IPS-20b (cell line): ENCODE measurements around the gene ARMC9.

ENCODE experiments used
- H3K27ac ChIP-seq: one replicate; pipeline ENCODE4 v1.5.1; 2013; ENCODE audit warnings: low read length
- H3K27me3 ChIP-seq: 2 replicates; pipeline ENCODE4 v1.6.1; 2013; ENCODE audit warnings: mild to moderate bottlenecking, low read length, inconsistent platforms; ENCODE audit not compliant: insufficient read depth
- H3K36me3 ChIP-seq: 2 replicates; pipeline ENCODE4 v1.6.1; 2013; ENCODE audit warnings: low read depth, mild to moderate bottlenecking, inconsistent platforms, low read length, moderate library complexity; ENCODE audit not compliant: insufficient read depth
- H3K4me1 ChIP-seq: 2 replicates; pipeline ENCODE4 v1.6.1; 2013; ENCODE audit warnings: mild to moderate bottlenecking, control low read depth, inconsistent platforms, low read length, moderate library complexity; ENCODE audit not compliant: insufficient read depth
- H3K4me3 ChIP-seq: 2 replicates; pipeline ENCODE4 v1.5.1; 2013; ENCODE audit warnings: mild to moderate bottlenecking, low read length, inconsistent platforms
- H3K9ac ChIP-seq: 2 replicates; pipeline ENCODE4 v1.6.1; 2013; ENCODE audit warnings: low read depth, mild to moderate bottlenecking, inconsistent platforms, low read length, moderate library complexity
- H3K9me3 ChIP-seq: 2 replicates; pipeline ENCODE4 v1.6.1; 2013; ENCODE audit warnings: mild to moderate bottlenecking, low read depth, low read length, inconsistent platforms; ENCODE audit not compliant: insufficient read depth

ARMC9 gene

DNA sequence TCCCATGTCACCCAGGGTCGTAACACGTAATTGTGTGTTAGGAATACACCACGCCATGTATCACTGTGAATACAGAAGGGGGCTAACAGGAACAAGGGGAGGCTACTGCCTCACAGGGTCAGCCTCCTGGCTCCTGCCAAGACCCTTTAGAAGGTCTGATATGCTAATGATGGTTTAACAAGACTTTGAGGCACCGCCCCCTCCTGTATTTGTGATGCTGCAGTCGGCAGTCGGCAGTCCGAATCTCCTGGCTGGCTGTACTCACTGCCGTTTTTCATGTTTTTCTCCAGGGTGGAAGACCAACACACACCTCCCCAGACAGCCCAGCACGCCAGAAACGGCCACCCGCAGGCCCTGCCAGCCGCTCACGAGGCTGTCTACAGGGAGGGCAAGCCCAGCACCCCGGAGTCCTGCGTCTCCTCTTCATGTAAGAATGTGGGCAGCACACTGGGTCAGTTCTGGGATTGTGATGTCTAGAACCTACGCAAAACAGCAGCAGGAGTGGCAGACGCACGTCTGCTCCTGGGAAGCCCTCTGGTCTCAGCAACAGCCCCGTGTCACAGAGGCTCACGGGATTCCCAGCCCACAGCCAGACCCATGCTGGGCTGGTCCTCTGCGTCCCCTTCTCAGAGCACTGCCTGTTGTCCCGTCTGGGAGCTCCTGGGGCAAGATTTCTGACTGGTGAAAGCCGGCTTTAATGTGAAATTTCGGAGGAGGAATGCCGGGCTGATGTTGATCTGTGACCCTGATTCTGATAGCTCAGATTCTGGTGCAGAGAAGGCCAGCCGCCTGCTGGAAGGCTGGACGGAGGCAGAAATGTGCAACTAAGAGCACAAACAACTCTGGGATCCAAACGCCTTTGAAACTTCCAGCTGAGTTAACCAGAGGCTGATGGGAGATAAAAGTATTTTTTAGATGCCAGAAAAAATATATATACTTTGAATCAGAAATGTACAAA, 157.4 kb downstream of the ARMC9 start:
- Histone ChIP-seq H3K4me3 (no peak overlapping the region), H3K9ac (peak overlapping the region; percentile 53), H3K27ac (no peak overlapping the region)

DNA sequence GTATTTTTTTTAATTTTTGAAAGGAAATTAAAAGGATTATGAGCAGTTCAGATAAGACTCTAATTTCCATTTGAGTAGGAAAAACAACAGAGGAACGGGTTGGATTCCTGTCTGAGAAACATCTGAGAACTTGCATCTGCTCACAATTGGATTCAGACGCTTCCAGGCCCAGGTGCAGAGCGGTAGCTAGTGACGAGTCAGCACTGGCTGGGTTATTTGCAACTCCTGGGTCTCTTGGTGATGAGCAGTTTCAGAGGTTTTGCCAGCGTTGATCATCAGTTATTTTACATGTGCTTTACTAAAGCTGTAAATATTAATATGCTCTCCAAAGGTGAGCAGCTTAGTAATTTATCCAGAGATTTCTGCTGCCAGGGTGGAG, 158.0 kb downstream of the ARMC9 start:
- no peaks in the 10 kb centered on the region for H3K36me3 ChIP-seq
- H3K27me3 ChIP-seq: no peaks in the 10 kb centered on the region
- no peak overlapping the region for H3K4me3 ChIP-seq
- H3K9me3 ChIP-seq: no peaks in the 10 kb centered on the region
- H3K9ac ChIP-seq: no peak overlapping the region
- H3K27ac ChIP-seq: no peak overlapping the region
- peaks cover 12% of the 10 kb centered on the region; the same call in 1 of the 2 replicates for H3K4me1 ChIP-seq

More for the DNA sequence above, 157.4 kb downstream of the ARMC9 start:
- H3K27me3 ChIP-seq: no peaks in the 10 kb centered on the region
- no peaks in the 10 kb centered on the region for H3K9me3 ChIP-seq
- H3K4me1 ChIP-seq: peaks cover 12% of the 10 kb centered on the region; the same call in 1 of the 2 replicates
- H3K36me3 ChIP-seq: no peaks in the 10 kb centered on the region

DNA sequence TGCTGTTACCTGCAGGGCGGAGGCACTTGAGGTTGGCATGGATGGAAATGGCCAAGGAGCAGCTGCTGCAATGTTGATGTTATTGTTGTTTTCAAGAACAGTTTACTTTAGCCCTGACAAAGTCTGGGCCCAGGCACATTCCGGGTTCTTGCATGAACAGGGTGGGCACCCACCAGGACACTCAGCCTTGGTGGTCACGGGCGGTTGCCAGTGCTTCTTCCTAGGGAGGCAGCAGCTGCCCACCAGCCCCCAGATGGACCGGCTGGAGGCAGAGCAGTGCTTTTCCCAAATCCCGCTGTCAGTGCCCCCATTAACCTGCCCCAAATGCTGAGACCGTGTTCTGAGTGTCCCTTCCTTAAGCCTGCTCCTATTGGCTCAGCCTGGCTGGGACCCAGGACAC, 158.6 kb downstream of the ARMC9 start:
- Histone ChIP-seq H3K4me3 (no peak overlapping the region), H3K36me3 (no peaks in the 10 kb centered on the region), H3K4me1 (peaks cover 14% of the 10 kb centered on the region; the same call in 1 of the 2 replicates), H3K9me3 (no peaks in the 10 kb centered on the region), H3K9ac (no peak overlapping the region), H3K27ac (no peak overlapping the region), H3K27me3 (no peaks in the 10 kb centered on the region)

DNA sequence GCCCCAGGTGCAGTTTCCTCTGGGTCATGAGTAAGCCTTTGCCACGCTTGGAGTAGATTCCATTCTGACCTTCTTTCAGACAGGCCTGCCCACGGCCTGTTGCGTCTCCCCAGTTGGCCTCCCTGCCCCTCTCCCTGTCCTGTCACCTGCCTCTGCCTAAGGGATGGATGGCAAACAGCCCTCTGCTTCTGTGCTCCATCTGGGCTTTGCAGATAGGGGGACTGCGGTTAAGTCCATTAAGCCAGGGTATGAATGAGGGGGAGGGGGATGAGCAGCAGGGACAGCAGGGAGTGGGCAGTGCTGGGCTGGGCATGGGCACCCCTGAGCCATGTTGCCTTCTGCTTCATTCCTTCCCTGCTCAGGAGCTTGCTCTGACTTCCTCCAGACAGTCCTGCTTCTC, 159.5 kb downstream of the ARMC9 start:
- Histone ChIP-seq H3K27me3 (no peaks in the 10 kb centered on the region), H3K27ac (no peak overlapping the region), H3K4me1 (peaks cover 16% of the 10 kb centered on the region; the same call in 1 of the 2 replicates), H3K9ac (no peak overlapping the region), H3K9me3 (no peaks in the 10 kb centered on the region), H3K4me3 (no peak overlapping the region), H3K36me3 (no peaks in the 10 kb centered on the region)

DNA sequence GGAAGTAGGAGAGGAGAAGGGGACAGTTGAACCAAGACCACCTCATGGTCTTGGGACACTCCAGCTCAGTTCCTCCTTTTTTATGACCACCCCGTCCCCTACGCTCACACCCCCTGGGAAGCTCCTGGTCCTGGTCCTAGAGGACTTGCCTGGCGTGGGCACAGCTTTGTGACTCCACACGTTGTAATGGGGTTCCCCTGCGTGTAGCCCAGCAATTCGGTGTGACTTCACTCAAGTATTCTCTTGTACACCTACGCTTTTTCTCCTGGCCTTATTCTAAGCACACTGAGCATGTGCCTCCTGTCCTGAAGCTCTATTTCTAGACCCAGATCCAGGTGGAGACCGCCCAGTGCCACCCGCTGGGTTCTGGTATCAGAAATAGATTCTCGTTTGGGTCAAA, 161.0 kb downstream of the ARMC9 start:
- no peaks in the 10 kb centered on the region for H3K36me3 ChIP-seq
- H3K4me3 ChIP-seq: no peak overlapping the region
- no peak overlapping the region for H3K27ac ChIP-seq
- no peaks in the 10 kb centered on the region for H3K9me3 ChIP-seq
- H3K4me1 ChIP-seq: peaks cover 16% of the 10 kb centered on the region; the same call in 1 of the 2 replicates
- no peaks in the 10 kb centered on the region for H3K27me3 ChIP-seq
- no peak overlapping the region for H3K9ac ChIP-seq

DNA sequence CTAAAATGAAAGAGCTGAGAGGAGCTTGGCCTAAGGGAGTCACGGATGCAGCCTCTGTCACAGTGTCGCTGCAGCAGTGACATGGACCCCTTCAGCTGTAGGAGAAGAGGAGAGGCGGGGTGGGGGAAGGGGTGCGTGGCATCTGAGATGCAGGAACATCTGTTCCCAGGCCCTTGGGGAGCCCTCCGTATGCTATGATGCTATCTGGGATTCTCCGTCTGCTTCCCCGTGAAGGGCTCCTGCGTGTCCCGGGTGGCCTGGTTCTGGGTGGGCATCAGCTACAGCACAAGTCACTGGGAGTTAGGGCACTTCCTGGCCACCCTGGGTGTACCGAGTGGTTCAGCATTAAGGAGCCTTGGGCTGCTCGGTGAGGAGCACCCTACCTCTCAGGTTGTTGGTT, 161.5 kb downstream of the ARMC9 start:
- peaks cover 16% of the 10 kb centered on the region; the same call in 1 of the 2 replicates for H3K4me1 ChIP-seq

DNA sequence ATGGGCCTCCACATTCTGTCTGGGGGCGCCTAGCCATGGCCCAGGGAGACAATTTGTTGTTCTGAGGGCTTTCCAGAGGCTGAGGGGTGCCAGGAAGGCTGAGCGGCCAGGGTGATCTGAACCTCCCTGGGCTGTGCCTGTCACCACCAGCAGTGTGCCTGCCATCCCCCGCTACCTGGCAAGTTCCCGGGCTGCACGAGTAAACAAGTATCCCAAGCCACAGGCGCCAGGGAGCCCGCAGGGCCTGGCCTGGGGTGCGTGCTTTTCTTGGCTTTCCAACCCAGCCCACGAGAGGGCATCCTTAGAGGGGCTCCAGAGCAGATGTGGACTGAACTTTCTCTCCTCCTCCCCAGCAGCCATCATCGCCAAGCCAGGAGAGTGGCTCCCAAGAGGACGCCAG, 162.0 kb downstream of the ARMC9 start:
- Histone ChIP-seq H3K9ac (no peak overlapping the region), H3K27me3 (no peaks in the 10 kb centered on the region), H3K4me1 (peaks cover 19% of the 10 kb centered on the region; the same call in 1 of the 2 replicates), H3K4me3 (no peak overlapping the region), H3K27ac (no peak overlapping the region), H3K36me3 (no peaks in the 10 kb centered on the region), H3K9me3 (no peaks in the 10 kb centered on the region)

More for the DNA sequence above, 161.5 kb downstream of the ARMC9 start:
- H3K36me3 ChIP-seq: no peaks in the 10 kb centered on the region
- no peaks in the 10 kb centered on the region for H3K9me3 ChIP-seq
- H3K9ac ChIP-seq: no peak overlapping the region
- no peaks in the 10 kb centered on the region for H3K27me3 ChIP-seq
- H3K27ac ChIP-seq: no peak overlapping the region
- no peak overlapping the region for H3K4me3 ChIP-seq

DNA sequence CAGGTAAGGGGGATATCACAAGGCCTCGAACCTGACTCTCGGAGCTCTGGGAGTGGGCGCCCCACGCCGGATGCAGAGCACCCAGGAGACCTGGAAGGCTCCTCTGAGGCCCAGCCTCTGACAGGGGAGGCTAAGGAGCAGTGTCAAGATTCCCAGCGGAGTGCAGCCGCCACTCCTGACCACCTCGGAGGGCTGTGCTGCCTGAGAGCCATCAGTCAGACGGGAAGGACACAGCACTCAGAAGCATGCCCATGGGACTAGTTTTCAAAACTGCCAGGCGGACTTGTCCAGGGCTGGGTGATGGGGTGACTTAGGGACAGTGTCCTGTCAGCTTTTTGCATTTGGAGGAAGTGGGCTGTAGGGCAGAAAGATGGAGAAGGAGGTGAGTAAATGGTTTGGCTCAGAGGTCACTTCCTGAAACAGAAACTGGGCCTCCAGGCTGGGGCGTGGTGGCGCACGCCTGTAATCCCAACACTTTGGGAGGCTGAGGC, 162.5 kb downstream of the ARMC9 start:
- peaks cover 15% of the 10 kb centered on the region; the same call in 1 of the 2 replicates for H3K4me1 ChIP-seq
- H3K9me3 ChIP-seq: no peaks in the 10 kb centered on the region
- H3K27me3 ChIP-seq: no peaks in the 10 kb centered on the region
- no peak overlapping the region for H3K9ac ChIP-seq
- no peak overlapping the region for H3K27ac ChIP-seq
- no peaks in the 10 kb centered on the region for H3K36me3 ChIP-seq
- H3K4me3 ChIP-seq: no peak overlapping the region

DNA sequence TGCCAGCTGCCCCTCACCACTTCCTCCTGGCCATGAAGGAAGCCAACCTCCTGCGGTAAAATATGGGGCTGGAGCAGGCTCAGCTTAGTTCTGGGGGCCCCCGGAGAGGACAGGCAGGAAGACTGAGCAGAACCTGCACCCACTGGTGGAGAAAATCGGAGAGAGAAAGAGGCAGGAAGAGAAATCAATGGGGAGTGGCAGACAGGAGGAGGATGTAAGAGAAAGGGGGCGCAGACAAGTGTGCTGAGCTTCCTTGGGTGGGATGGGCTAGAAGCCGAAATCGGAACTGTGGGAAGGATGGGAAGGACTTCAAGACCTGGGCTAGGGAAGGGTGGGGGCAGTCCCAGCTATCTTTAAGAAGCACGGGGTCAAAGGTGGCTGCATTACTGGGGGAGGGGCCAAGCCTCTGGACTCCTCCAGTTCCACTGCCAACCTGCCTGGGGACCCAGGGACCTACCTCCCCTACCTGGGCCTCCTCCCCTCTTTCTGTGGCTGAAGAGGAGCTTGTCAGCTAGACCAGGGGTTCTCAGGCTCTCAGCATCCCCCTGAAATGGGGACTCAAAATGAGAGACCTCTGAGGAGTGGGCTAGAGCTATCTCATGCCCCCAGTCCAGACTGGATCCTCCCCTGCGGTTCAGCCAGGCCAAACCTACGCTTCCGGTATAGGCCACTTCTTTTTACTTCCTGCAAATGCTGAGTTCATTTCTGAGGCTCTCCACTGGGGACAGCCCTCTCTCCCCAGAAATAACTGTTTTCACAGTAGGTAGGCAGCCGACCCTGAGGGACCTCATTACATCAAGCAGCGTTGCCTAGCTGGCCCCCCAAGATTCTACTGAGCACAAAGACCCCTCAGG, 163.5 kb downstream of the ARMC9 start:
- H3K27me3 ChIP-seq: no peaks in the 10 kb centered on the region
- no peak overlapping the region for H3K4me3 ChIP-seq

DNA sequence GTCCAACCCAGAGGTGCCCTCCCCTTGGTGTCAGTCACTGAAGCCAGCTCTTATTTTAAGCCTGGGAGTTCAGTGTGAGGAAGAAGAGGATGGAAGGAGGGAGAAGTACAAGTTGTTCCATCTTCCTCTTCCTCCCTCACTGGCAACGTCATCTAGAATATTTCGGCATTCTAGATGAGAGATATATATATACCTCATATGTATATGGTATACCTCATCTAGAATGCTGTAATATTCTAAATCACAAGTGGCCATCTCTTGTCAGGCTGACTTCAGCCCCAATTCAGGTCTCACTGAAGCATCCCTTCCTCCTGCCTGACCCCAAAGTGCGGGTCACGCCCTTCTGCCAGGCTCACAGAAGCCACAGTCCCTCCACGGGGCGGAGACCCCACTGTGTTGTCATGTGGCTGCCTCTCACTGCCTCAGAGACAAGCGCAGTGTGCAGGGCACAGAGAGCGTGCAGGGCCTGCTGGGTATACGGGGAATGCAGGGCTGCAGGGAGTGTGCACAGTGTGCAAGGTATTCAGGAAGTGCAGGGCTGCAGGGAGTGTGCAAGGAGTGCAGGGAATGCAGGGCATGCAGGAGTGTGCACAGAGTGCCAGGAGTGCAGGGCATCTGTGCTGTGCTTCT, 164.2 kb downstream of the ARMC9 start:
- H3K36me3 ChIP-seq: no peaks in the 10 kb centered on the region

More for the DNA sequence above, 163.5 kb downstream of the ARMC9 start:
- Histone ChIP-seq H3K9ac (no peak overlapping the region), H3K36me3 (no peaks in the 10 kb centered on the region), H3K4me1 (peaks cover 8% of the 10 kb centered on the region; the same call in 1 of the 2 replicates), H3K9me3 (no peaks in the 10 kb centered on the region), H3K27ac (no peak overlapping the region)

DNA sequence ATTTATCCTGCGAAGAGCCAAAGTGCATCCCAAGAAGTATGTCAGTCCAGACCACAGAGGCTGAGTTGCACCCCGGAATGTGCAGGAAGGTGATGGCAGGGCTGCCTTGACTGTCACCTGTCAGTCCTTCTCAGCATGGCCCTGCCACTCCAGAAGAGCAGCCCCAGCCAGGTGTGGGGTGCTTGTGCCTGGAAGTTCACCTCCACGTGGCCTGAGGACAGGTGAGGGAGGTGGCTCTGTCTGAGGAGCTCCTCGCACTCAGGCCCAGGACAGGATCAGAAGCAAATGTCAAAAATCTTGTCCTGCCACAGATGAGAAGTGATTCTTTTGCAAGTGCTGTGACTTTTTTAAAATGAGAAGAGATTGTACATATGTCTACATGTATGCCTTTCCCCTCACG, 165.6 kb downstream of the ARMC9 start:
- Histone ChIP-seq H3K4me3 (no peak overlapping the region), H3K36me3 (no peaks in the 10 kb centered on the region), H3K27ac (no peak overlapping the region), H3K27me3 (no peaks in the 10 kb centered on the region), H3K9ac (no peak overlapping the region), H3K9me3 (no peaks in the 10 kb centered on the region), H3K4me1 (peaks cover 8% of the 10 kb centered on the region; the same call in 1 of the 2 replicates)

More for the DNA sequence above, 164.2 kb downstream of the ARMC9 start:
- Histone ChIP-seq H3K9ac (no peak overlapping the region), H3K4me3 (no peak overlapping the region), H3K27me3 (no peaks in the 10 kb centered on the region), H3K27ac (no peak overlapping the region), H3K4me1 (peaks cover 8% of the 10 kb centered on the region; the same call in 1 of the 2 replicates), H3K9me3 (no peaks in the 10 kb centered on the region)
